GM18520 (cell line): ENCODE data around the gene STMN3.

Experiments
- ATAC-seq: cut with Tn5 transposase; IDR thresholded peaks from one replicate; pipeline ENCODE4 v1.9.1; 2021; ENCODE audit not compliant: unreplicated experiment

The STMN3 gene

DNA sequence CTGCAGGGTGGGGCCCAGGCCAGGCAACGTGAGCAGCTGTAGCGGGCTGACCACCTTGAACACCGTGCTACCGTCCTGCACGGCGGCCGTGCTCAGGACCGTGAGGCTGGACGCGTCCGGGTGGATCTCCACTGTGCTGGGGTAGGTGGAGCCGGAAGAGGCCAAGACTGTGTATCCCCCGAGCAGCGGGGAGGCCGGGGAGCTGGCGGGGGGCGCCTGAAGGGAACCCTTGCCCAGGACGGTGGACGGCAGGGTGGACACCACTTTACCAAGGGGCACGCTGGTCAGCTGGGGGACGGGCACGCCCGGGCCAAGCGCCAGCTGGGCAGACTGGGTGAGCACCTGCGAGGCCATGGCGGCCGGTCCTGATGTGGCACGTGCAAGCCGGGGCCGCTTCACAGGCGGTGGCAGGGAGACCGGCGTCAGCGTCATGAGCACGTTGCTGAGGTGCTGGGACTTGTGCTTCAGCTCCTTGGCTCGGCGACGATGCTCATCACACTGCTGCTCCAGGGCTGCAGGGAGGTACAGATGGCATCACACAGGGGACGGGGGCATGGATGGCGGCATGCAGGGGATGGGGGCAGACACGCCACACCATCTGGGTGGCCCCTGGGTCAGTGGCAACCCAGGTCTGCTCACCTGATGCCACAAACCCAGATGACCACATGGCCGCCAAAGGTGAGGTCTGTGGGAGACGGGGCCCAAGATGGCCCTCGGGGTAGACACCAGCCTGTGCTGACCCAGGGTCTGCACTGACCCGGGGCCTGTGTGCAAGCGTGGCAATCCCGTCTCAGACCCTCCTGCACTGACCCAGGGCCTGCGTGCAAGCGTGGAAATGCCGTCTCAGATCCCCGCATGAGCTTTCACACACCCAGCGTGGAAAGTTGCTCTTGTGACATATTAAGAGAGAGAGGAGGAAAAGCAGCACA lies 62.7 kb downstream of the STMN3 start:
- ATAC-seq: no peak
